Measurements from ENCODE around the gene SSBP1.
"Not testable (repeated sequence)": the region's sequence is repeated elsewhere in the genome, so short reads cannot be mapped to it uniquely, and the experiment has no call there.

Gene SSBP1, protein sequence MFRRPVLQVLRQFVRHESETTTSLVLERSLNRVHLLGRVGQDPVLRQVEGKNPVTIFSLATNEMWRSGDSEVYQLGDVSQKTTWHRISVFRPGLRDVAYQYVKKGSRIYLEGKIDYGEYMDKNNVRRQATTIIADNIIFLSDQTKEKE

DNA sequence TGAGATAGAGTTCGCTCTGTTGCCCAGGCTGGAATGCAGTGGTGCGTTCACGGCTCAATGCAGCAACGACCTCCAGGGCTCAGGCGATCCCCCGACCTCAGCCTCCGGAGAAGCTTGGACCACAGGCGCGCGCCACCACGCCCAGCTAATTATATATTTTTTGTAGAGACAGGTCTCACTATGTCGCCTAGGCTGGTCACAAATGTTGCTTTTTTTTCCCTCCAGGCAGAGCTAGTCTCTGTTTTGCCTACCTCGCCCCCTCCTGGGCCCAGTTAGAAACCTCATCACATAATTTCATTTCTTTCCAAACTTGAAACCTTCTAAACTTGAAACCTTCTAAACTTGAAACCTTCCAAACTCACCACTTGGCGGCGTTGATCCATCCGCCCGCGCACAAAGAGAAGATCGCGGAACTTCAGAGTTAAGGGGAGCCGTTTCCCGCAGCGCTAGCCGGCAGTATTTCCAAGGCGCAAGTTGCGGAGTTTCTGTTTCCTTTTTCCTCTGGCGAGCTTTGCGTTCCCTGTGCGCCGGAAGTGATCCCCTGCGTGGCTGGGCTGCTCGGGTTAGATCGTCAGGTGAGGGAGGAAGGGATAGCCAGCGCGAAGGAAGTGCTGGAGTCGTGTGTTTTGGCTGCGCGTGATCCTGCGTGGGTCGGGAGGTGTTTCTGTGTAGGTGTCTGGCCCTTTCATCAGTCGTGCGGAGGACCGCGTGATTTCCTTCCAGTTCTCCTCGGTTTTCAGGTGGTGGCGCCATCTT lies at the start of gene SSBP1:
Gene SSBP1, plus strand, starts transcription at position 523 of the 756 bp plus-strand sequence. CDS start 809 bp downstream, outside the sequence.
- peak; percentile 90 for DNase-seq

DNA sequence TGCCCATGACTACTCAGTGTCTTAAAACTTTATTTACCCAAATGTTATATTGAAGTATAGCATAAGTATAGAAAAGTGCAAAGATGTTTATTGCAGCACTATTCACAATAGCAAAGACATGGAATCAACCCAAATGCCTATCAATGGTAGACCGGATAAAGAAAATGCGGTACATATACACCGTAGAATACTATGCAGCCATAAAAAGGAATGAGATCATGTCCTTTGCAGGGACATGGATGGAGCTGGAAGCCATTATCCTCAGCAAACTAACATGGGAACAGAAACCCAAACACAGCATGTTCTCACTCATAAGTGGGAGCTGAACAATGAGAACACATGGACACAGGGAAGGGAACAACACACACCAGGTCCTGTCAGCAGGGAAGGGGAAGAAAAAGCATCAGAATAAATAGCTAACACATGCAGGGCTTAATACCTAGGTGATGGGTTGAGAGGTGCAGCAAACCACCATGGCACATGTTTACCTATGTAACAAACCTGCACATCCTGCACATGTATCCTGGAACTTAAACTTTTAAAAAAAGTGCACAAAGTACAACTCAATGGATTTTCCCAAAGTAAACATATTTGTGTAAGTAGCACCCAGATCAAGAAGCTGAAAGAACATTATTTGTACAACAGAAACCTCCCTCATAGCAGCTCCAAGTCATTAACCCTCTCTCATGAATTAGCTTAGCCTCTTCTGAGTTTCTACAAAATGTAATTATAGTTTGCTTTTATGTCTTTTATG lies 48.9 kb upstream of the SSBP1 start:
- DNase-seq = not testable (repeated sequence)

DNA sequence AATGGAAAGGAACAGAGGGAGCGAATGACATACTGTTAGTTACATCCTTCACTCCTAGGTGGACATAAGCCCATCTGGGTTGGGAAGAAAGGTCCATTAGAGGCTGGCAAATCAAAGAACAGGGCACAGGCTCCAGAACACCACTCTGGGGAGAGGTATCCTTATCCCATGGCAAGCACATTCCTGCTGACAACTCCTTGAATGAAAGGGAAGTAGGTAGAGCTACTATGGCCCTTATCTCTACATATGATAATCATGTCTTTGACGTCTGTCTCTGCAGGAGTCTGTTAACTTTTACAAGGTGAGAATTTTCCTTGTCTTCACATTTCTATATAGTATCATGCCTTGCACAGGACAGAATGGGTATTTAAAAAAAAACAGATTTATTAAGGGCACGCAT lies 46.6 kb upstream of the SSBP1 start:
- DNase-seq = no peak

DNA sequence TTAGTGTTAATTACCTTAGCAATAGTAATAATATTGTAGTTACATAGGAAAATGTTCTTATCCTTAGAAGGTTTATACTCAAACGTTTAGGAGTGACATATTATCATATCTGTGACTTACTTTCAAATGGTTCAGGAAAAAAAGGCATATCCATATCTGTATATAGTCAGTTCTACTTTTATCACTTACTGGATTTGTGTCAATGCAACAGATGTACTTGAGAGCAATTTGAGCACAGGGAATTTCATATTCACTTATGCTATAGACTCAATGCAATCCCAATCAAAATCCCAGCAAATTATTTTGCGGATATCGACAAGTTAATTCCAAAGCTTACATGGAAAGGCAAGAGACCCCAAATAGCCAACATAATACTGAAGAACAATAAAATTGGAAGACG lies 46.2 kb upstream of the SSBP1 start:
- no peak for DNase-seq

DNA sequence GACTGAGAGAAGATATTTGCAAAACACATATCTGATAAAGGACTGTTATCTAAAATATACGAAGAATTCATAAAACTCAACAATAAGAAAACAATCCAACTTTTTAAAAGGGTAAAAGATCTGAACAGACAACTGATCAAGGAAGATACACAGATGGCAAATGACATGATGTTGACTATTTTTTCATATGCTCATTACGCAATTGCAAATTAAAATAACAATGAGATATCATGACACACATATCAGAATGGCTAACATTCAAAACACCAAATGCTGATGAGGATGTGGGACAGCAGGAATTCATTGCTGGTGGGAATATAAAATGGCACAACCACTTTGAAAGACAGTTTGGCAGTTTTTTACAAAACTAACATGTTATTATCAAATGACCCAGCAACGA lies 45.1 kb upstream of the SSBP1 start:
- DNase-seq = no peak

DNA sequence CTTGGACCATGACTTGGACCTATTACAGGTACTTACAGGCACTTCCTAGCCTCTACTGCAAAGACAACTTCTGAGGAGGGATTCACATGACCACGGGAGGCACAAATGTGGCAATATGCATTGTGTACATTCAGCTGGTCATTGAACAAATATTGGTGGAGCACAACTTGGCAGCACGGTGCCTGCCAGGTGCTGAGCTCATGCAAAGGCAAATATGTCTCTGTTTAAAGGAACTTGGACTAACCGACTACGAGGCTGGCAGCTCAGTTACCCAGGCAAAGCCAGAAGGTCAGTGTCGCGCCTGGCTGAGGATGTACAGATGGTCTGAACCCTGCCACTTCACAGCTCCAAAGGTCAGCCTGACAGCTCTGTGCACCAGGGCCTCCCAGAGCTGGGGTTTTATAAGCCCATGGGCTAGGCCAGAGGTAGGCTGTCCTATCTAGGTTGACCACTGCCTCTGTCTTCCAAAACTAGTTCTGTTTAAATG lies 42.3 kb upstream of the SSBP1 start:
- DNase-seq = no peak

DNA sequence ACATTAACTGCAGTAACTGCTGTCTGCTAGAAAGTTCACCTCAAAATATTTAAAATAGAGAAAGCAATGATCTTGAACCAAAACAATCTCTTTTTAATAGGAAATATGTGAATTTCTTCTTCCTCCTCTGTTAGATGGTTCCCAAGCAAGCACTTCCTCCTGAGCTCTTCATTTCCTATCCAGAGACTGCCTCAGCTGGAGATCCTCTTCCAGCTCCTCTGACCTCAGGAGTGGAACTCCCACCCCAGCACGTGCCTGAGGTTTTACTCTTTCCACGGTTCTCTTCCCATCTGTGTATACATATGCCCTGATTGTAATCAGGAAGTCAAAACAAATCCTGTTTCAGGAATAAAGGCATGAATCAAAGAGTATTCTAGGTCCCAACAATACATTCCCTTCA lies 41.8 kb upstream of the SSBP1 start:
- no peak for DNase-seq

DNA sequence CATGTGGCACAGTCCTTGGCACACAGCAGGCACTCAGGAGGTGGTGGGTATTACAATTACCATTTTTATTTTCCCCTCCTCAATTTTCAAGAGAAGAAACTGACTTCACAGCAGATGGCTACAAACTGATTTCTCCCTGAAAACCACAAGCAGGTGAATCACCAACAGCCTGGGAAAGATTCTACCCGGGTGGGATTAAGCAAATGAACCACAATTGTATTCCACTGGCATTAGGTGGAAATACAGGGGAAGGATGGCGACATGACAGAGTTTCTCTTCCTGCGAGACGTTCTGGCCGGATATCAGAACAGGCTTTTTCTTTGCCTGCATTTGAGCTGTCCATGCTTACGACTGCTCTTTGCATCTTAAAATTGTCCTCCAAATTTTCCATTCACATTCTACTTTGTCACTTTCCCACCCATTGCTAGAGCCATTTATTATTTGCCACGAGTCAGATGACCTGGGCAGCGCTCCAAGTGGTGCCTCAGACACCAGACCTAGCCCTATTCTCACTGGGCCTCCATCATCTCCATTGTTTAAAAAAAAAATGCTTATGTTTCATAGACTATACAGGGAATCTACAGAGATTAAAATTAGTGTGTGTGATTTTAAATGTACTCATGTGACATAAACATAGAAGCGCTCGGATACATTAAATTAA lies 40.8 kb upstream of the SSBP1 start:
- no peak for DNase-seq

DNA sequence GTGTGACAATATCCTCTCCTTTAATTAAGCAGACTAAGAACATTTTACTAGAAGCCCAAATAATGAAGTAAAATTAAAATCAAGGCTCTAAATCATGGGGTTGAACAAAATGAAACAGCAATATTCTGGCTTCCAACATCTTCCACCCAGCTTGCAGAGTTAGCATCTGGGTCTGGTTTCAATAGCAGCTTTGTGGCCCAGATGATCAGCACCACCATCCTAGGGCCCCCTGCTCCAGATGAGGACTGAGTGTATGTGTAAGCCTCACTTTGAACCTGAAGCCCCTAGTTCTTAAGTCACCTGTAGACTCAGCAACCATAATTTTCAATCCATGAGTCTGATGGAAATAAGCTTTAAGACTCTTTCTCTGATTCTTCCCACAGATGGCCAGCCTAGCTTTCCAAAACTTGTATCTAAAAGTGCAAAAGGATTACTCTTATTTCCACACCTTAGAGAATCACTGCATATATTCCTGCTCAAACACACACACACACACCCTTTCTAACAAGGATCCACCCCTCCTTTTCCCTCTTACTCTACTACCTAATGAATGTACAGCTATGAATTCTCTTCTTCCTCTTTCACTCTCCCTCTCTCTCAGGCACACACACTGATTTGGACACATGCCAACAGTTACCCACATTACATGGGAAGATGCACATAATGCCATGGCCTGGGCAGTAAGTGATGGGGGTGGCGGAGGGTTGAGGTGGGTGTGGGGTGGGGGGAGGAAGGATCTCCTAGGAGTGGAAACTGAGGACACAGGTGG lies 39.7 kb upstream of the SSBP1 start:
- no peak for DNase-seq

DNA sequence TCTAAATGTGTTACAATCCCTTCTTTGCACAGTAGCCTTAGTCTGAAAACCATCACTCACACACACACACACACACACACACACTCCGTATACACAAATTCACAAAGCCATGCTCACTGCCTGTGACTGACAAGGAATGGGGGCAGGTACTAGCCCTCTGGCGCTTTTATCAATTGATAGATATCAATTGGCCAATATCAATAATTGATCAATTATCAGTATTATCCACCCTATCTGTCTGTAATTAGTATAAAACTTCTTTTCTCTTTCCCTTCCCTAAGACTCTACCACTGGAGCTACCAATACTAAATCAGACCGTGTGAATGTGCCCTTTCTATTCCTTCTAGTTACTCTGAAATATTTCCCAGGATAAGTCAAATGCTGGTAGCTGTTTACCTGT lies 38.3 kb upstream of the SSBP1 start:
- DNase-seq = no peak

DNA sequence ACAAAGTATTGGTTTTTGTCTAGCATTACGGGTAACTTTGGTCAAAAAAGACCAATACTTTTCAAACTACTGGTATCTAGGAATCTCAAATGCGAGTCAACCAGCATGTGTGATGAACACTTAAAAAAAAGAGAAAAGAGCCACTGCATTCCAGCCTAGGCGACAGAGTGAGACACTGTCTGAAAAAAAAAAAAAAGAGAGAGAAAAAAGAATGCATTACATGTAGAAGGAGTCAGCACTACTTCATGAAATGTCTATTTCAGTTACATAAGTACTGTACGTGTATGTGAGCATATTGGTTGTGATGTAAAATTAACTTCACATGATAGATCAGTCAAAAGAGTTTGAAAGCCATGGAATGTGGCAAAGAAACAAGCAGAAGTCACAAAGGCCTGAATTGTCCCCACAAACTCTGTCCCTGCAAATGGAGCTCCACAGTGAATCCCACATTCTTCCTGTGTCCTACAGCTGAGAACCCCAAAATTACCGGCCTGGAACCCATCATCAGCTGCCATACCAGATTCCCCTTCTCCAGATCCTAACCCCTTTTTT lies 37.8 kb upstream of the SSBP1 start:
- DNase-seq = no peak

DNA sequence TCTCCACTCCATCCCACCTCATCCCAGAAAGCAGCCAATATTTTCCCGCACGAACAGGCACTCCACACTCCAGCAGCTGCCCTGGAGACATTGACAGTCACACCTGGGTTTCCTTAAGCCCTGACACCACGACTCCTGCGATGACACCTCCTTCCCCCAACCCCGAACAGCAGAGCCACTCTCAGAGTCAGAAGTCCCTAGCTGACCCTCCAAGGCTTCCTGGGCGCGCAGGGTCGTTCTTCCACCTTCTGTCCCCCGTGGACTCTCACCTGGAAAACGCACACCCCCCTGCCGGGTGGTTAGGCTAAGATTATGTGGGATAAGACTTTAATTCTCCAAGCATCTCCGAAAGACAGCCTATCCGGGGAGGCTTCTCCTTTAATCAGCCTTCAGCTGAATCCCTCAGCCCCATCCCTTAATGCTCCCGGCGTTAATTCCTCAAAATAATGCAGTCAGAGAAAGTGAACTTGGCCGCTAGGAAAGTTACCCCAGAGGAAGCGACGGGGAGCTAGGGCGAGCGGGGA lies 37.2 kb upstream of the SSBP1 start:
- no peak for DNase-seq

DNA sequence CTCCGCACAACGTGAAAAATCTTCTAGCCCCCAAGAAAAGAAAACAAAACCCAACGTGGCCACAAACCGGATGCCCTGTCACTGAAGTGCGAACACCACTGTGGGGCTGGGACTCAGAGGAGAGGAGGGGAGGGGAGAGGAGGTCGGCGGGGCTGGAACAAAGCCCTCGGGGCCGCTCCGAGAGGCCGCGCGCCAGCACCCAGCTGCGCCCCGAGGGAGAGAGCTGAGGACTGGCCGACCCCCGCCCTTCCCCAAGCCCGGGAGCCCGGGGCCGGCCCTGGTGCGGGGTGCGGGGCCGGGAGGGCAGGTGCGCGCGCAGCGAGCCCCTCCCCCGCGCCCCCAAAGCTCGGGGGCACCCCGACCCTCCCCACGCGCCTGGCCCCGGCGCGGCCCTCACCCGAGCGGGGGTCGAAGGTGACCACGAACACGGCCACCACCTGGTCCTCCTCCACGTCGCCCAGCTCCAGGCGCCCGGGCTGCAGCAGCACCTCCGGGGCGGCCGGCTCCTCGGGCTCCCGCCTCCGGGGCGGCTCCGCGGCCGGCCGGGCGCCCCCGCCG lies 36.6 kb upstream of the SSBP1 start:
- DNase-seq = no peak

DNA sequence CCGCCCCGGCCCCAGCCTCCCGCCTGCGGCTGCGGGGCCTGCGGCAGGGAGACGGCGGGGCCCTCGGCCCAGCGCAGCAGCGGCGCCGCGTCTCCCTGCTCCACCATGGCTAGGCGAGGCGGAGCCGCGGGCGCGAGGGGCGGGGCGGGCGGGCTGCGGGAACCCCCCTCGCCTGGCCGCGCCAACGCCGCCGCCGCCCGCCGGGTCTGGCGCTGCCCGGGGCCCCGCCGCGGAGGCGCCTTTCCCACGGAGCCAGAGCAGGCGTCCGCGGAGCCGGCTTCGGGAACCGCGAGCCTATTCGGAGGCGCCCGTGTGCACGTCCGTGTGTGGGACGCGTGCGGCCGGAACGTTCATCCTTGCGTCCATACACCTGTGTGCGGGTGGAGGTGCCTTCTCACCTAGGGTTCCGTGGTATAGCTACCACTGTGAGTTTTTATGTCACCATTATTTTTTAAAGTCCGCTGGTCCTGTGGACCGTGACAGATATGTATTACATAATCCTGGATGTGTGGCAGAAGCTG lies 36.1 kb upstream of the SSBP1 start, which contains the start of gene DENND11:
Gene DENND11, minus strand, starts transcription at position 120 of the 521 bp plus-strand sequence. Its CDS starts 13 bp downstream, at position 107.
- no peak for DNase-seq

DNA sequence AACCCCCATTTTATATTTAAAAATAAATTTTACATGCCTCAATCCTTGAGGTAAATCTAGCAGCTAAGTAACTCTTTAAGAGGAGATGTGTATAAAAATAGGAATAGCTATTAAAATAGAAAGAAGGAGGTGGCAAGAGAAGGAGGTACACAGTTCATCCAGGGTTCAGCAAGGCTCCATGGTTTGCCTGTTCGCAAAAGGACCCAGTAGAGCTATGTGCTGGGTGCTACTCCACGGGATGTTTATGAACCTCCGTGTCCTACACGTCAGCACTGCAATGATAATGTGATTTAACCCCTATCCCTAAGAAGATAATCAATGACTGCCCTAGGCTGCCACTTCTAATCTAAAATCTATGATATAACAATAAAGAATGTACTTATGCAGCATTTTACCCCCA lies 35.3 kb upstream of the SSBP1 start:
- no peak for DNase-seq

DNA sequence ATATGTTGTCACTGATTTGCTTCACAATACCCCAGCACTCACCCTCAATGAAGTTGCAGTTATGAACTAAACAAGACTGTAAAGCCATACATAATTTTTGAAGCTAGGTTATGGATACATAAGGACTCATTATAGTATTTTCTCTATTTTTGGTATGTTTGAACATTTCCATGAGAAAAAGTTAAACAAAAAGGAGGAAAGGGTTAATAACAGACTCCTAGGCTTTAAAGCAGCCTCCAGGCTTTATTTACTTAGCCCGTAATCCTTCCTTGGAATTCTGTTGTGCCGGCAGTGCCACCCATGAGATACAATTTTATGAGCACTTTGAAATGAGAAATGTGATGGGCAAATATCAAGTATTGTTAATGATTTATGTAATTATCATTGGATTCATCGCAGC lies 34.0 kb upstream of the SSBP1 start:
- no peak for DNase-seq

DNA sequence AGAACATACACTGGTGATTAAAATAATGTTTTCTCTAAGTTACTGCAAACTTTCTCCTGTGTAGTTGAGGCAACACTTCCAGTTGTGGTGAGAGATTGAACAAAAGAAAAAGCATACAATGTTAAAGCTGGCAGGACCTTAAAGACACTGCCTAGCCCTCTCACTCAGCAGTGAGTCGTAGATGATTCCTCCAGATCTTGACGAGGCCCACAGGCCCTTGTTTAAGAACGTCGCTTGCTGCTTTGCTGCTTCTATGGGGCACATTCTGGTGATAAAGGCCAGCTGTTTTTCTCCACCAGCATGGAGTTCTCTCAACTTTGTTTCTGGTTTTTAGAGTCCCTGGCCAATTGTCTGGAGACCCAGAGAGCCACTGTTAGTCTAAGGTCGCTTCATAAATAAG lies 33.4 kb upstream of the SSBP1 start:
- no peak for DNase-seq

DNA sequence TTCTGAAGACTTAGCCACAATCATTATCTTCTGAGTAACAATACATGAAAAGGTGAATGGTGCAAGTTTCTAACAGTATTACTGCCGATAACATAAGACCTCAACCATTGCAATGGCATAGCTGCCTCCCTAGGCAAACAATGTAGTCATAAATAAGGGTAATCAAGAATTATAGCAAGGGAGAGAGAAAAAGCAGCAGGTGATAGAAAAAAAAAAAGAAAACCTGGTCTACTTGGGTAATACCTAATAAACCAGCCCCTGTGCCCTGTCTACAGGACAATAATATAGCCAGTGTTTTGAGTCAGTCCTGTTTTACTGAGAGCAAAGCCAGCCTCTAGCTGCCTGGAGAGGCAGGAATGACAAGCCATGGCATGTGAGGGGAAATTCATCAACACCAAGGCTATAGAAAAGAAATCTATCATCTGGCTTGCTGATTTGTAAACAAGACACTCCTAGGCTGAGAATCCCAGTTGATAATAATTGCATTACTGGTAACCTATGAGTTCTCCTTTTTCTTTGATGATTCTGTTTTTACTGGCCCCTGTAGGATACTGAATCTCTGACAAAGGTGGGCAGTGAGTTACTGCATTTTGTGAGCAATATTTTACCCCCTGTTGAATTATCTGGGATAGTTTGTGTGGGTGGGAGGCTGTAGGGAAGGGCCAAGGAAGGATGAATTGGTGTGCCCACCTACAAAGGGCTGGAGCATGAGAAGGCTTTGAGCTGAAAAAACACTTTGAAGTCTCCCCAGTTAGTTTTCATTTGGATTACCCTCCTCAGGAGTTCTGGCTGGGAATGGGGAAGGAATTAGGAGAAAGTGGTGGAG lies 31.7 kb upstream of the SSBP1 start:
- no peak for DNase-seq

DNA sequence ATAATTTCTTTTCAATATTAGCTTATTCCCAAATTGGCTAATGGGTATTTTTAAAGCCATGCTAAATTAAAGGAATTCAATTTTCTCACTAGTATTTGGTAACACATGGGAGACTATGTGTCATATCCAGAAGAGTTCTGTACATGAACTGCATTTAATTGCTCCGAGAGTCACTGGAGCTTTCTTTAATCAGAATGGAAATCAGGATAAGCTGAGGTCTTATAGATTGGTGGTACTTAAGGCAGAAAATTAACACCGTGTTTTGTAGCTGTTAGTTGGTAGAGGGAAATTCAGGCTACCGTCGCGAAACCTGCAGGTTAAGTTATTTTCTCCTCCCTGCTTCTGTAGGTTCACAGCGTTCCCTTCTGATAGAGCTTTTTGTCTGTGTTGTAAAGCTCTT lies 29.8 kb upstream of the SSBP1 start, which contains the start of gene WEE2:
Gene WEE2, plus strand, starts transcription at position 3 of the 400 bp plus-strand sequence. CDS start 406 bp downstream, outside the sequence.
- no peak for DNase-seq

DNA sequence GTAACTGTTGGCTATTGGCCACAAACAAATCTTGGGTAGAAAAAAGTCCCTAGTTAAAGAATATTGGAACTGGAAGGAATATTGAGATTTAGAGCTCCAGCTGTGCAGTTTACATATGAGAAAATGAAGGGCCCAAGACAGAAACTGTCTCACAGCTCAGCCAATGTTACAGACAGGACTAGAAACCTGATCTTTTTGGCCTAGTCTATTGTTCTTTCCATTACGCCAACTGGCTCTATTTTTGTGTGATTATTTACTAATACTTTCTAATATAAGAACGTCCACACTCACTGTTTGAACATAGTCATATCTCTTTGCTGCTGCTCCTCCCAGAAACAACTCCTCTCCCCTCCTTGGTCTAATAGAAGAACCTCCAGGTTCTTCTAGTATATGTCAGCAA lies 28.8 kb upstream of the SSBP1 start:
- DNase-seq = no peak
